DMS53 treated with DMSO at 0.1 percent for 48 hours (cell line): Measurements from ENCODE around the gene SACS.
"Not testable (repeated sequence)": the region's sequence is repeated elsewhere in the genome, so short reads cannot be mapped to it uniquely, and the experiment has no call there.

Experiments used
- DNase-seq: peaks from one replicate; lab custom pipeline; 2025; ENCODE audit not compliant: unreplicated experiment; lab: John Stamatoyannopoulos, UW

The SACS gene

DNA sequence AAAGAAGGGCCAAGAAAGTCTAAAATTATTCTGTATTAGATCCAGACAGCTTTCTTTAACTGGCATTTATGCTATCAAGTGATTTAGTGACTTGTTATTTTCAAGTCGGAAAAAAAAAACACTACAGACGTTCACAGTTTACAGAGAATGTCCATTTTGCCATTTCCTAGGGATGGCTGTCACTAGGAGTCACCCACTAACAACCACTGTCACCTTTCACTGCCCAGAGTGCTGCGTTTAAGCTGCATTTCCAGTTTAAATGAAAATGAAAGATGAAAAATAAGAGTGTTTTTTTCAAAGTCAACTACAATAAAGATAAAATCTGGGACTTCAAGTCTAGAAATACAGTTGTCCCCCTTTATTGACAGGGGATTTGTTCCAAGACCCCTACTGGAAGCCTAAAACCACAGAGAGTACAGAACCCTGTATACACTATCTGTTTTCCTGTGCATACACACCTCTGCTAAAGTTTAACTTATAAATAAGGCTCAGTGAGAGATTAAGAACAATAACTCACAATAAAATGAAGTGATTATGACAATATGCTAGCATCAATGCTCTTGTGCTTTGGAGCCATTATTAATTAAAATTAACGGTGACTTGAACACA, 112.5 kb downstream of the SACS start:
- no peak for DNase-seq

DNA sequence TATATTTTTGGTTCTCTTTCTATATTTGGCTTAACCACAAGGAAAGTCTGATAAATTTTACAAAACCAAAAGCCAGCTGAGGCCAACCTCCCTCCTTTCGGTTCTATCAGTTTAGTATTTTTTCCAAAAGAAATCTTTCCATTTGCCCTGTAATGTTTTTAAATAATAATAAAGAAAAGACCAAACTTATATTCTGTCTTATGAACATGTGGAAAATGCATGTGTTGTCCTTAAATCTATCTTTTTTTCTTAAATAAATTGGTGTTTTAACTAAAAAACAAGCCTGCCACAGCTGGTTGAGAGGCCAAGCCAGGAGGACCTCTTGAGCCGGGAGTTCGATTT, 113.6 kb downstream of the SACS start:
- no peak for DNase-seq

- DNase-seq, result not testable (repeated sequence)
Measured at GRCh38 chr13:23314837-23315236, 118.7 kb downstream of the SACS start.

- no peak for DNase-seq
Measured at GRCh38 chr13:23292586-23292985, 140.9 kb downstream of the SACS start.

GRCh38 chr13:23289917-23290357, 143.6 kb downstream of the SACS start:
- no peak for DNase-seq

DNA sequence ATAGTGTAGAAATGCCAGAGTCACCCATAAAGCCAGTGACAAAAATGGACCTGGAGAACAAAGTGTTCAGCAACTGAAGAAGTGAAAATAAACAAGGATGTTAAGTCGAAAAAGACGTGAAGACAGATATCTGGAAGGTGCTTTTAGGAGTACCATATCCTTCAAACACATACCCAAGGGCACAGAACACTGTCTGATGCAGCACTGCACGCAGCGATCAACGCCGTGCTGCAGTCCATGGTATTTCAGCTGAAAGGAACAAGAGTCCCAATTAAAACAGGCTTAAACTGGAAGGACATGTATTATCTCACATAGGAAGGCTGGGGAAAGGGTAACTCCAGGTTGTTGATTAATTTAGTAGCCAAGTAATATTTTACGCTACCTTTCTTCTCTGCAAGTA, 144.5 kb downstream of the SACS start:
- no peak for DNase-seq

GRCh38 chr13:23288564-23288963, 144.9 kb downstream of the SACS start:
- no peak for DNase-seq

- DNase-seq, result no peak
Measured at GRCh38 chr13:23279321-23279720, 154.2 kb downstream of the SACS start.
